HG03575 (cell line): Measurements from ENCODE around the gene PRM2.
"Not testable (repeated sequence)": the region's sequence is repeated elsewhere in the genome, so short reads cannot be mapped to it uniquely, and the experiment has no call there.

ENCODE experiments used
- ATAC-seq: cut with Tn5 transposase; IDR thresholded peaks from one replicate; pipeline ENCODE4 v1.9.1; 2021; ENCODE audit not compliant: unreplicated experiment, insufficient number of reproducible peaks, low FRiP score; ENCODE audit errors: extremely low read depth

The PRM2 gene

GRCh38 chr16:11292076-11292748, 15.9 kb upstream of the PRM2 start:
- no peak for ATAC-seq

DNA sequence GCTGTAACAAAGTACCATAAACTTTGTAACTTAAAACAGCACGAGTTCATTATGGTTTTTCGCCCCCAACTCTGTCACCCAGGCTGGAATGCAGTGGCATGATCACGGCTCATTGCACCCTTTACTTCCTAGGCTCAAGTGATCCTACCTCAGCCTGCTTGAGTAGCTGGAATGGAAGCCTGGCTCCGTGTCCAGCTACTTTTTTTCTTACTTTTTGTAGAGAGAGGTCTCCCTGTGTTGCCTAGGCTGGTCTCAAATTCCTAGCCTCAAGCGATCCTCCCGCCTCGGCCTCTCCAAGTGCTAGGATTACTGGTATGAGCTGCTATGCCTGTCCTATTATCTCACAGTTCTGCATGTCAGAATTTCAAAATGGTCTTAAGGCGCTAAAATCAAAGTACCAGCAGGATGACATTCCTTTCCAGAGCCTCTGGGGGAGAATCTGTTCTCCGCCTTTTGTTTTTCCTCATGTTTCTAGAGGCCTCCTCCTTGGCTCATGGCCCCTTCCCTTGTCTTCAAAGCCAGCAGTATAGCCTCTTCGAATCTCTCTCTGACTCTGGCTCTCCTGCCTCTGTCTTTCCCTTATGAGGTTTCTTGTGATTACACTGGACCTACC, 14.9 kb upstream of the PRM2 start:
- no peak for ATAC-seq

- no peak for ATAC-seq
Measured at GRCh38 chr16:11290102-11290893, 14.0 kb upstream of the PRM2 start.

GRCh38 chr16:11289696-11290095, 13.4 kb upstream of the PRM2 start:
- ATAC-seq: not testable (repeated sequence)

- no peak for ATAC-seq
Measured at GRCh38 chr16:11289202-11289601, 12.9 kb upstream of the PRM2 start.

GRCh38 chr16:11285842-11286241, 9.6 kb upstream of the PRM2 start:
- ATAC-seq: no peak

DNA sequence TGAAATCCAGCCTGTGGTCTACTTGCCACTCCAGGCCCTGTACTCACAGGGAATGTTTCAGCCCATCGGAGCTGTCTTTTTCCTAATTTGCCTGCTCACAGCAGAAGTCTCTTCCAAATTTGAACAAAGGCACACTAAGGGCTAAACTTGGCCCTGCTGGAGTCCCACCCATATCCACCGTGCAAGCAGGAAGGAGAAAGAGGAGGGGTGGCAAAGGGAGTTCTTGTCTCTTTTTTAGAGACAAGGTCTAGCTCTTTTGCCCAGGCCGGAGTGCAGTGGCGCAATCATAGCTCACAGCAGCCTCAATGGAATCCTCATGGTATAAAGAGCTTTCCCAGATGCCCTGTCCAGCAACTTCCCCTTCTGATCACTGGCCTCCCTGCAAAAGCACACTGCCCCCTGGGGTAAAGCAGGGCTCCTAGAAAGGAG, 7.6 kb upstream of the PRM2 start:
- ATAC-seq: no peak

GRCh38 chr16:11280616-11281522, 4.6 kb upstream of the PRM2 start, which contains the start of gene PRM1:
PRM1 (minus strand) TSS chr16:11281330; CDS start chr16:11281238, 92 bp downstream.
- no peak for ATAC-seq

DNA sequence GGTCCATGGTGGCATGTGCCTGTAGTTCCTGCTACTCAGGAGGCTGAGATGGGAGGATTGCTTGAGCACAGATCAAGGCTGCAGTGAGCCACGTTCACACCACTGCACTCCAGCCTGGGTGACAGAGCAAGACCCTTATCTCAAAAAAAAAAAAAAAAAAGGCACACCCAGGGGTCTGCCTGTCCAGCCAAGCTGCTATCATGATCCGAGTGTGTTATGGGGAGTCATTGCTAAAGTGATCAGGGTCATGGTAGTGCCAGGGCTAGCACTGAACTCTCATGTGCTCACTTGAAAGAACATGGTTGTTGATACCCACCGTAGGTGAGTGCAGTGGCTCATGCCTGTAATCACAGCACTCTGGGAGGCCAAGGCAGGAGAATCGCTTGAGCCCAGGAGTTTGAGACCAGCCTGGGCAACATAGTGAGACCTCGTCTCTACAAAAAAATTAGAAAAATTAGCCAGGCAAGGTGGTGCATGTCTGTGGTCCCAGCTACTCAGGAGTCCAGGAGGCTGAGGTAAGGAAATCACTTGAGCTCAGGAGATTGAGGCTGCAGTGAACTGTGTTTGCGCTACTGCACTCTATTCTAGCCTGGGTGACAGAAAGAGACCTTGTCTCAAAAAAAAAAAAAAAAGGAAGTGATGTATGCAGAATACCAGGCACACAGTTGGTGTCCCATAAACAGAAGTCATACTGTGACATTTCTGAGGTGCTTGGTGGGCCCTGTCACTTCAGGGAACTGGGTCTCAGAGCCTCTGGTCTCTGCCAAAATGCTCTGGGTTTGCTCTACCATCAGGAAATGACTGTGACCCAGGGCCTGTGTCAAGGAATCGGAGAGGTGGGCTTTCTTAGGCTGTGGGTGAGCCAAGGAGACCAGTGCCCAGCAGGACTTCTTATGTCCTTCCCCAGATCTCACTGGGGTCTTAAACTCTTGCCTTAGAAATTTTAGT, 2.7 kb upstream of the PRM2 start:
- no peak for ATAC-seq

DNA sequence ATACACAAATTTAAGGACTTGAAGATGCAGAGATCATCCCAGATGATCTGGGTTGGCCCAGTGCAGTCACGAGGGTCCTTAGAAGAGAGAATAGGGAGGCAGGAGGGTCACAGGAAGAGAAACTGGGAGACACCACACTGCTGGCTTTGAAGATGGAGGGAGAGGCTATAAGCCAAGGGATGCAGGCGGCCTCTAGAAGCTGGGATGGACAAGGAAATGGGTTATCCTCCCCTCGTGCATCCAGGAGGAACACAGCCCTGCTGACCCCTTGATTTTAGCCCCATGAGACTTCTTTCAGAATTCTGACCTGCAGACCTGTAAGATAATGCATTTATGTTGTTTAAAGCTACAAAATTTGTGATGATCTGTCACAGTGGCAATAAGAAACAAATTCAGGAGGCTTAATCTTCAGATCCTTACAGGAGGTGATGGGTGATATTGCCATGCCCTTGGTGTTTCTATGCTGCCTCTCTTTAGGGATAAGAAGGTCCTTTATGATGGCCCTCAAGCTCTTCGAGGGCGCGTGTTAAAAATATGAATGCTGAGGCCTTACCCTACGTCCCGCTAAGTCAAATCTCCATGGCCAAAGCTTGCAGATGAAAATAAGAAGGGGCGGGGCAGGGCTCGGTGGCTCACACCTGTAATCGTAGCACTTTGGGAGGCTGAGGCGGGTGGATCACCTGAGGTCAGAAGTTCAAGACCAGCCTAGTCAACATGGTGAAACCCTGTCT, 1.5 kb upstream of the PRM2 start:
- ATAC-seq: no peak

- no peak for ATAC-seq
Measured at GRCh38 chr16:11276896-11277593, 765 bp upstream of the PRM2 start.

DNA sequence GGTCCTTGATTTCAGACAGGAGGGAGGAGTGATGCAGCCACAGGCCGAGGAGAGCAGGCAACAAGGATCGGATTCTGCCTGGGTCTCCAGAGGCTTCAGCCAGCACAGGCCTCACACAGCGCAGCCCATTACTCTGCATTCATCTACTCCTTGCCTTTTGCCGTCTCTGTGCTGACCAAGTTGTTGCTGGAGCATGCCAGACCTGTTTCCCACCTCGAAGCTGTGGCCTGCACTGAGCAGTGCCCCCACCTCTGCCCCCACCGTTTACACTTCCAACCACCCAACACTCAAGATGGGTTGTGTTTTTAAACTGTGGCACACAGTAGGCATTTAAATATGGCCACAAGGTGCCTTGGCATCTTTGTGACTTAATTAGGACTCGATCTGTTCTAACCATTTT, 1.3 kb downstream of the PRM2 start:
- no peak for ATAC-seq

DNA sequence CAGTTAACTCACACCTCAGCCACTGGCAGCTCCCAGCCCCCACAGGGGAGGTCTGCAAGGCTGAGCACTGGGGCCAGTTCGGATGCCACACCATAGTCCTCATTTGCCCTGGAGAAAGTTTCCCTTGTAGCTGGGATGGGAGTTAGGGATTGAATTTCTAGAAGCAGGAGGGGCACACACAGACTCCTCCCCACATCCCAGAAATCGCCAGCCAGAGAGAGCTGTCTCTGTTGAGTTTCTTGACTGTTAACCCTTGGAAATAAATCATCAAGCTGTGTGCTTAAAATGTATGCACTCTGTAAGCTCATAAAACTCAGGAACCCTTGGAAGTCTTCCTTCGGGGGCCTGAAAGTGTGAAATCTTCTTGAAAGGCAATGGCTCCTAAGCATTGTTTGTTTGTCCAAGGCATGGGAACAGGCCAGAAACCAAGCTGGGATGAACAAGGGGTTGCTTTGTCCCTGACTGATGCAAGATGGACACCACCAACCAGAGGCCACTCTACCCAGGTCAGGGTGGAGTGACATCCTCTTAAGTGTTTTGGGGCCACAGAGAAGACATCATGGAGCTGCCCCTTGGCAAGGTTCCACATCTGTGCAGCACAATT, 2.5 kb downstream of the PRM2 start:
- ATAC-seq: no peak

- ATAC-seq: no peak
Measured at GRCh38 chr16:11272921-11273720, 3.2 kb downstream of the PRM2 start, which contains the start of gene PRM3. PRM3 (minus strand) TSS chr16:11273629; CDS start chr16:11273595, 34 bp downstream.

GRCh38 chr16:11272484-11272883, 3.8 kb downstream of the PRM2 start:
- no peak for ATAC-seq

DNA sequence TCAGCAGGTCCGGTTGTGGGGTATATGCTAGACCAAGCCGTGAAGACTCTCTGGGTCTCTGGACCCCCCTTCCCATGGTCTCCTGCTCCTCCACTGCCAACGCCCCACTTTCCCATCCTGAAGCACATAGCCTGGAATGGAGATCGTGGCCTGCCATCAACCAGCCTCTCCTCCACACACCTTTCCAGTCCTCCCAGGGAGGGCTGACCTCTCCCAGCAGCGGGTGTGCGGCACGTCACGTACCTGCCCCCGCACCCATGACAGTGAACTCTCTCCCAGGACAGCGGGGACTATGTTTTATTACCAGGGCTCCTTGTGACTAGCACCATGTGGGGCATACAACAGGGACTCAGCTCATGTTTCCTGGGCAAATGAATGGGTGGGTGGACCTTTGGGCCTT, 4.7 kb downstream of the PRM2 start:
- ATAC-seq: no peak
